CD4-positive, alpha-beta T cell treated with Interleukin-15 for 1 hour (primary cell): Measurements from ENCODE around the gene CAMTA1.

ENCODE experiments used
- DNase-seq: peaks from one replicate; pipeline ENCODE4 v3.0.0-alpha.2; 2020

The CAMTA1 gene

DNA sequence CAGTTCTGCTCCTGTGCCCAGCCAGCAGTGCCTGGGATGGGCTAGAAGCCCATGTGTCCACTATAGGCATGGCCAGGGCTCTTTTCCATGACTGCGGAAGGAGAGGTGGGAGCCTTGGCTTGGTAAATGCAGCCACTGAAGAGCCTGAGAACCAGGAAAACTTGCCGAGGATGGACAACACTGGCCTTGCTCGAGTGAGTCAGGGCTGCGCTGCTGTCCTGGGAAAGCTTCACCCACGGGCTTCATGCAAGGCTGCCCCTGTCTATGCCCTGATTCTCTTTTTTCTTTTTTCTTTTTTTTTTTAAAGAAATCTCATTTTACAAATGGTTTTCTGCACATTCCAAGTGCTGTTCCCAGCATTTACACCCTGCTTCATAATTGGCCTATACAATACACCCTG, 156.5 kb downstream of the CAMTA1 start:
- no peak for DNase-seq

DNA sequence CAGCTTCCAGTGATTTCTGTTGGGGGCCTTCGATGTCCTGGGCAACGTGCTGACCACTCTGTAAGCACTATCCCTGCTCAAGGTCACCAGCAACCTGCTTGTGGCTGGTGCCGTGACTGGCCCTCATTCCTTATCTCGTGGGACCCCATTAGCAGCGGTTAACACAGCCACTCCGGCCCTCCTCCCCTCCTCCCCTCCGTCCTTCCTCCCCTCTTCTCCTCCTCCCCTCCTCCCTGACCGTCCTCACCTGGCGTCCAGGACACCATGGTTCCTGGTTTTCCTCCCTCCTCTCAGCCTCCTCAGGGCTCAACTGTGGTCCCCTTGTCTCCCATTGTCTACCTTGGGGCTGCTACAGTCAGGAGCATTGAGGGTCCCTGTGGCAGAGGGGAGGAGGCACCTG, 157.7 kb downstream of the CAMTA1 start:
- DNase-seq: no peak

- DNase-seq: no peak
Observed at GRCh38 chr1:6944434-6944833, 159.2 kb downstream of the CAMTA1 start.

DNA sequence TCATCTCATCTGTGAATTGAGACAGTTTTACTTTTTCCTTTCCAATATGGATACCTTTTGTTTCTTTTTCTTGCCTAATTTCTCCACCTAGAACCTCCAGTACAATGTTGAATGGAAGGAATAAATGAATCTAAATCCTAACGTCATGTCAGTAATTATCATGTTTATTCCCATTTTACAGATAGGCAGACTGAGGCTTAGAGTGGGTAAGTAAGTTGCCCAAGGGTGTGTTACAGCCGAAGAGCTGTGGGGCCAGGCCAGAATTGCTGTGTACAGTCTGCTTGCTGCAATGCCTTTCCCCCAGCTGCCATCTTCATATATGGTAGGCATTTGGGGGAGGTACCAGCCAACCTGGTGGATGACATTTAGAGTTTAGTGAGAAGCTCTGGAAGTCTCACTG, 162.7 kb downstream of the CAMTA1 start:
- DNase-seq: no peak

GRCh38 chr1:6948416-6948815, 163.2 kb downstream of the CAMTA1 start:
- DNase-seq: no peak

GRCh38 chr1:6948861-6949260, 163.6 kb downstream of the CAMTA1 start:
- no peak for DNase-seq

DNA sequence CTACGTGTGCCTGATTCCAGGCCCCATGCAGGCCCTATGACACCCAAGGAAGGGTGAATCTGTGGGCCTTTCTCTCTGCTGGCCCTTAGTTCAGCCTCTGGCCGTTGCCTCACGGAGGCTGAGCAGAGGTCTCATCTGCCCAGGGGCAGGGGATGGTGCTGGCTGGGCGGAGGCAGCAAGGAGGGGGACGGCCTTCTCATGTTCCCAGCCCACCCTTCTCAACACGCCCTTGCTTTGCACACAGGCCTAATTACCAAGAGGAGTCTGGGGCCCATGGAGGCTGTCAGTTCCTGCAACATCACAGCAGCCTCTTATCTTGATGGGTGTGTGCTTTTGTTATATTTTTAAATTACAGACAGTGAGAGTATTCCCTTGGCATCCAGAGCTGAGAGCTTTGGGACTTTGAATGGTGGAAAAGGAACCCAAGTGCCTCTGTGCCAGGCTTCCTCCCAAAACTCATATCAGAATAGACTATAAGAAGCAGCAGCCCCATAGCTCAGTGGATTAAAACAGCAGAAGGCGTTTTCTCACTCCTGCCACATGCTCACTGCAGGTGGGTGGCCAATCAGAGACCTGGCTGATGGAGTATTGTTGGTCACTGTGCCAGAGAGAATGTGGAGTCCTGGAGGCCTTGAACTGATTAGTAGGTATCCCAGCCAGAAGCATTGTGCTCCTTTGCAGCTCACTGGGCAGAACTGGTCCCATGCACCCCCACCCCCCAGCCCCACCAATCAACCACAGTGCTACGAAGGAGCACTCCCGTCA, 164.9 kb downstream of the CAMTA1 start:
- no peak for DNase-seq

DNA sequence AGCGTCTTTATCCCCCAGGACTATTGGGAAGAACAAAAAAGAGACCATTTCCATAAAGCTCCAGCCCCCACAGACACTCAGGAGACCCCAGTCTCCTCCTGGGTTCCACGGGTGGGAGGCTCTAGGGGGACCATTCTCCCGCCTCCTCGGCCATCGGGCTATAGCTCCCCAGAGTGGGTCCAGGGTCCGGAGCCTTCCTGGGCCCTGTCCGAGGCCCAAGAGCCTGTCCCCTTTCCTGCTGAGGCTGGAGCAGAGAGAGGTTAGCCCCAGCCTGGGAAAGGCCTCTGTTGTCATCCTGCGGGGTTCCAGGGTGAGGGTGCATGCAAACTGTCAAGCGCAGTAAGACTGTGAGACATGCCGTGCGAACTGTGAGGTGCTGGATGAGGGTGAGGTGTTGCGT, 166.3 kb downstream of the CAMTA1 start:
- DNase-seq: no peak

DNA sequence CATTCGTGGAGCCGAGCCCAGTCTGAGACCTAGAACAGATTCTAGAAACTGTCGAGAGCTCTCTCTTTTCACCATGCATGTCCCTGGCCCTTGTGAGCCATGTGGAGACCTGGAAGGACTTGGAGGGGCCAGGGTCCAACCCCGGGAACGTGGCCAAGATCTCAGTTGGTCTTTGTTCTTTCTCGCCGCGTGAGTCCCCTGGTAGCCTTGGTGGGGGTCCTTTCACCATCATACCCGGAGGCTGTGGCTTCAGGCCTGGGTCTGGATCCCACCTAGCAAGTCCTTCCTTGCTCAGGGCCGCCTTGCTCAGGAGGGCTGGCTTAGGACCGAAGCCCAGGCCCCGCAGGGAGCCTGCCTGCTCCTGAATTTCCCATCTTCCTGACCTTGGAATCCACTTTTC, 168.0 kb downstream of the CAMTA1 start:
- no peak for DNase-seq

GRCh38 chr1:6953907-6954364, 168.7 kb downstream of the CAMTA1 start:
- DNase-seq: no peak

DNA sequence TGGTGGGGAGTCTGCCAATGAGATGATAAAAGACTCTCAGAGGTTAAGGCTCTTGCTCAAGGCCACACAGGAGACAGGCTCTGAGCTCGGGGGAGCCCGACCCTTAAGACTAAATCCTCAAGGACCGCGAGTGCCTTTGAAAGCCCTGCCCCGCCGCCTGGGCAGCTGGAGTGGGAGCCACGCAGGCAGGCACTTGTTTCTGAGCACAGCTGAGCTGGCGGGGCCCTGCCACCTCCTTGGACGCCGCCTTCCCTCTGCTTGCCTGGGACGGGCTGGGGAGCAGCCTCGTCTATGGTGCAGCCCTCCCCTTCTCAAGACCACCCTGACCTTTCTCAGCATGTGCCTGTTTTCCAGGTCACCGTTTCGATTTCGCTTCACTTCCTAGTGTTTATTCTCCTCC, 169.3 kb downstream of the CAMTA1 start:
- no peak for DNase-seq

DNA sequence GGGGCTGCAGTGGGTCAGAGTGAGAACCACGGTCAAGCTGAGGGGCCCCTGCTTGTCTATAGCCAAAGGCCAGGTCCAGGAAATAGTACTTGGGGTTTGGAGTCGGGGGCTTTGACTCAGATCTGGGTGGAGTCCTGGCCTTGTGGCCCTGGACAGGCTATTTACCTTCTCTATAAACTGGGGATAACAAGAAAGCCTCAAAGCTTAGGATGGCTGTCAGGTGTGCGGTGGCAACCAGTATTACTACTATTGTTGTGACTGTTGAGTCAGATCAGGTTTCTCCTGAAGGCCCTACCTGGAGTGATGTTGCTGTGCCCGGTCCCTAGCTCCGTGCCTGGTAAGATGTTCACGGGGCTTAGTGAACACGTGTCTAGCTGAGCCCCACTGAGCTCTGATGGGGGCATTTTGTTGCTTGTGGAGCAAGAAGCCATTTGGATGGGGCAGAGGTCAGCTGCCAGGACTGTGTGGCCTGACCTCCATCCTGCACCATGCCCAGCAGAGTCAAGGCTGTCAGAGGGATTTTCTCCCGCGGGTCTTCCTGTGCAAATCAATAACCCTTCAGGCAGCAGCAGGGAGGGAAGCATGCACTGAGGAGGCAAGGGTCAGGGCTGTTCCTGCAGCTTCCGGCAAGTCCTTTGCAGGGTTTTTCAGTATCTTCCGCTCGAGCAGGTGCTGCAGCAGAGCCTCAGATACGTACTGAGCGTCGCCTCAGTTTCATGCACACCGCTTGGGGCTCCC, 170.3 kb downstream of the CAMTA1 start:
- DNase-seq: no peak

DNA sequence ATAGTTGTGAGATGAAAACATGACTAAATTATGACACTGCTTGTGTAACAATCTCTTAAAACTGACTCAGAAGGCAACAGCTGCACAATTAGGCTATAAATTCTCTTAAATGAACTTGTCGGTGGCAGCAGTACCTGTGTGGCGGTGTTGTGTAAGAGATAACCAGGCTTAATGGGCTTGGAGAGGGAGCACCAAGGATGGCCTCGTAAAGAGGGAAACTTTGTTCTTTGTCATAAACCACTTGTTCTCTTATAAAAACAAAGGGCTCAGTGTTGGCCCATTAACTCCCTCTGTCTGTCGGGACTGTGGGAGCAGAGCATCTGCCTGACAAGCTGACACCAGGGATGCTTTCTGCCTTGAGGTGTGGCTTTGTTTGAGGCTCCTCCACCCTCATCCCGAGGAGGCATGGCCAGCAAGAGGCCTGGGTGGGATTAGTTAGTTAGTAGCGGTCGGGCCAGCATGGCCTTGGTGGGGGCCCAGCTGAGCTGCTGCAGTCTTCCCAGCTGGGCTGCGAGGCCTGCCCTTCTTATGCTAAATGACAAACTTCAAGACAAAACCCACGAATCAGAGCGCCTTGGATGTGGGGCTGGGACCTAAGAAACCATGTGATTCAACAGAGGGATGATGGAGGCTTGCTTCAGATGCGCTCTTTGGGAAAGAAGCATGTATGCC, 171.4 kb downstream of the CAMTA1 start:
- DNase-seq: no peak

GRCh38 chr1:6957341-6957740, 172.1 kb downstream of the CAMTA1 start:
- no peak for DNase-seq

- no peak for DNase-seq
Observed at GRCh38 chr1:6958407-6959030, 173.3 kb downstream of the CAMTA1 start.

GRCh38 chr1:6959491-6959890, 174.2 kb downstream of the CAMTA1 start:
- no peak for DNase-seq

- no peak for DNase-seq
Observed at GRCh38 chr1:6960291-6960811, 175.1 kb downstream of the CAMTA1 start.

DNA sequence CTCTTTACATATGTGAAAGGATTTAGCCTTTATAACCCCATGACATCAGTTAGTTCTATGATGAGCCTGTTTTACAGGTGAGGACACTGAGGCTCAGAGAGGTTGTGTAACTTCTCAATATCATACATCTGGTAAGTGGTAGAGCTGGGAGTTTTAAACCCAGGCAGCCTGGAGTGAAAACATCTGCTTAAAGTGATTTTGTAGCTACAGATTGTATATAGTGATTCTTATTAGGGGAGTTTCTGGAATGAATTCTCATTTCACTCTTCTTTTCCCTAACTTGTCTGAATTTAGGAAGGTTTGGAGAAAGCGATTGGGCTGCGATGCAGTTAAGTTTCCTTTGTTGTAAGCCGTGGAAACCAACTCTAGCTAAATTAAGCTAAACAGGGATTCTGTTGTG, 175.6 kb downstream of the CAMTA1 start:
- DNase-seq: no peak

DNA sequence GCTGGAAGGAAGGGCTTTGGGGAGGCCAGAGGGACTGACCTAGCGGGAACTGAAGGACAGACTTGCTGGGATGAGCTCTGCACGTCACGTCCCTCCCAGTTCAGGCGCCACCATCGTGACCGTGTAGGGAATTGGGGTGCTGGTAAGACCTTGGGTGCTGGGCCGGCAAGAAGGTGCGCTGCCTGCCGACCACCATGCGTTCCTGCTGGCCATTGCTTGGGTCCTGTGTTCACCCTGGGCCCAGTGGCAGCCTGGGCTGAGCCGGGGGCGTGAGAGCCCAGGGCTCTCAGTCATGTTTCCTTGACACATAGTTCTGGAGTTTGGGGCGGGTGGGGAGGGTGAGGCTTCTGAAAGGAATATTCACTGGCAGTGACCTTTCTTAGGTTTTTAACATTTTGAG, 176.0 kb downstream of the CAMTA1 start:
- DNase-seq: no peak

DNA sequence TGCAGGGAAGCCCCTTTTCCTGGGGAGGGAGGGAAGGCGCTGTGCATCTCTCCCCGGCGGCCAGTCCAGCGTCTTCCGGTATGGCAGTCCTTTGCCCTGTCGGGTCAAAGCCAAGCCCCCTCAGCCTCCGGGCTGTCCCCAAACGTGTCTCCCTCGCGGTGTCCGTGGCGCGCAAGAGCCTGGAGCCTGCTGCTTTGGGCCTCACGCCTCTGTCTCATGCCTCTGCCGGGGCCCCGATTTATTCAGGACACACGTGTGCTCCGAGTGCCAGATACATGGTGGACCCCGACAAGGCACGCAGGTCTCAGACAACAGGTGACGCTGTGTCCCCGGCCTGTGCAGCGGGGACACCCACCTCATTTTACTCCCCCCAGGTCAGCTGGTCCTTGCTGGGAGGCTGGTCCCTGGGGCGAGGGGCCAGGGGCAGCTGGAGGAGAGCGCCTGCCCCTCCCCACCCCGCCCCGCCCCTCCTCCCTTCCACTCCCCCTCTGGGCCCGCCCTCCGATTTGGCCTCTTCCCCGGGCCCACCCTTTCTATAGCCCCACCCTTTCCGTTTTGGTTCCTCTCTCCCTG, 176.7 kb downstream of the CAMTA1 start:
- no peak for DNase-seq

DNA sequence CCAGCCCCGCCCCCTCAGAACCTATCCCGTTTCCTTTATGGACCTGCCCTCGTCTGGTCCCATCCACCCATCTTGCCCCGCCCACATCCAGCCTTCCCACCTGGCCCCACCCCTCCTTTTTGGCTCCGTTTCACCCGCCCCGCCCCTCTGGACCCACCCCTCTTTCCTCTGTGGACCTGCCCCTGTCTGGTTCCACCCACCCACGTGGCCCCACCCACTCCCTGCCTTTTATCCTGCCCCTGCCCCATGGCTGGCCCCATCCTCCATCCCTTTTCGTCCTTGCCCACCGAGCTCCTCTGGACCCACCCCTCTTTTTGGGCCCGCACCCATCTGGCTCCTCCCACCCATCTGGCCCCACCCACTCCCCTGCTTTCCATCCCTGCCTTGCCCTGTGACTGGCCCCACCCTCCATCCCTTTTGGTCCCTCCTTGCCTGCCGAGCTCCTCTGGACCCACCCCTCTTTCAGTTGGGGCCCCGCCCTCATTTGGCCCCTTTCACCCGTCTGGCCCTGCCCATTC, 177.3 kb downstream of the CAMTA1 start:
- DNase-seq: peak; percentile 31
